ENCODE results near the gene THTPA. TPM values are rescaled to one million over a fixed set of nuclear protein-coding genes. Genes with fewer than 3 reads are reported as not detected.

The THTPA gene
- total and polyA plus RNA-seq, 2 of the 13 experiments (the other 11 are each of a cell fraction or from before 2014, with no cell fraction given), result 7.4 to 8.7 TPM

DNA sequence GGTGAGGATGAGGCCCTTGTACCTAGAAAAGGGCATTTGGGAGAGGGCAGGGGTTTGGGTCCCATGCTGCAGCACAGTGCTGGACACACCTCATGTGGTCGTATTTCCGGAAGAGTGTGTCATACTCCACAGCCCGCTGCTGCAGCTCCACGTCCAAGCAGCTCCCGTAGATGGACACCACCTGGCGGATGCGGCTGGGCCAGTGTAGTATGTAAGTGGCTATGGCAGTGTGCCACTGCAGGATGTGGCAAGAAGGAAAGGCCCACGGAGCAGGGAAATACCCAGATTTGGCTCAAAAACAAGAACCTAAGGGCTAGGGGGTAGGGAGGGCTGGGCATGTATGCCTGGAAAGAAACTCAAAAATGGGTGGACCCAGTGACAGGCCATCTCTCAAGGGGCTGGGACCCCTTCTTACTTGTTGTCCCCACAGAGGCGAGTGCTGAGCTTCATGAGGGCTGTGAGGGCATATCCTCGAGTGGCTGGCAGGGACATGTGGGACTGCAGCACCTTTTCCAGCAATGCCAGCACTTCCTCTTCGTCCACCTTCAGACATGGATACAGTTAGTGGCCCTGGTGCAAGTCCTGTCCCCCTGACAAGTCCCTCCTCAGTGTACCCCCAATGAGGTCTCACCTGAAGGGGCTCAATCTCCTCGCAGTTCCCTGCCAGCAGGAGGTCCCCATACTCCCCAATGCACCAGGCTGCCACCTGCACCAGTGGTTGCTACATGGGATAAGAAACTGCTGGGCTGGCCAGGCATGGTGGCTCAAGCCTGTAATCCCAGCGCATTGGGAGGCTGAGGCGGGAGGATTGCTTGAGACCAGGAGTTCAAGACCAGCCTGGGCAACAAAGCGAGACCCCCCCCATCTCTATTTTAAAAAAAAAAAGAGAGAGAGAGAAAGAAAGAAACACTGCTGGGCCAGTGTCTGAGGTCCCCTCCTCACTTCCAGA lies 6.1 kb downstream of the THTPA start (continued):
- TF ChIP-seq, protein P1, sequence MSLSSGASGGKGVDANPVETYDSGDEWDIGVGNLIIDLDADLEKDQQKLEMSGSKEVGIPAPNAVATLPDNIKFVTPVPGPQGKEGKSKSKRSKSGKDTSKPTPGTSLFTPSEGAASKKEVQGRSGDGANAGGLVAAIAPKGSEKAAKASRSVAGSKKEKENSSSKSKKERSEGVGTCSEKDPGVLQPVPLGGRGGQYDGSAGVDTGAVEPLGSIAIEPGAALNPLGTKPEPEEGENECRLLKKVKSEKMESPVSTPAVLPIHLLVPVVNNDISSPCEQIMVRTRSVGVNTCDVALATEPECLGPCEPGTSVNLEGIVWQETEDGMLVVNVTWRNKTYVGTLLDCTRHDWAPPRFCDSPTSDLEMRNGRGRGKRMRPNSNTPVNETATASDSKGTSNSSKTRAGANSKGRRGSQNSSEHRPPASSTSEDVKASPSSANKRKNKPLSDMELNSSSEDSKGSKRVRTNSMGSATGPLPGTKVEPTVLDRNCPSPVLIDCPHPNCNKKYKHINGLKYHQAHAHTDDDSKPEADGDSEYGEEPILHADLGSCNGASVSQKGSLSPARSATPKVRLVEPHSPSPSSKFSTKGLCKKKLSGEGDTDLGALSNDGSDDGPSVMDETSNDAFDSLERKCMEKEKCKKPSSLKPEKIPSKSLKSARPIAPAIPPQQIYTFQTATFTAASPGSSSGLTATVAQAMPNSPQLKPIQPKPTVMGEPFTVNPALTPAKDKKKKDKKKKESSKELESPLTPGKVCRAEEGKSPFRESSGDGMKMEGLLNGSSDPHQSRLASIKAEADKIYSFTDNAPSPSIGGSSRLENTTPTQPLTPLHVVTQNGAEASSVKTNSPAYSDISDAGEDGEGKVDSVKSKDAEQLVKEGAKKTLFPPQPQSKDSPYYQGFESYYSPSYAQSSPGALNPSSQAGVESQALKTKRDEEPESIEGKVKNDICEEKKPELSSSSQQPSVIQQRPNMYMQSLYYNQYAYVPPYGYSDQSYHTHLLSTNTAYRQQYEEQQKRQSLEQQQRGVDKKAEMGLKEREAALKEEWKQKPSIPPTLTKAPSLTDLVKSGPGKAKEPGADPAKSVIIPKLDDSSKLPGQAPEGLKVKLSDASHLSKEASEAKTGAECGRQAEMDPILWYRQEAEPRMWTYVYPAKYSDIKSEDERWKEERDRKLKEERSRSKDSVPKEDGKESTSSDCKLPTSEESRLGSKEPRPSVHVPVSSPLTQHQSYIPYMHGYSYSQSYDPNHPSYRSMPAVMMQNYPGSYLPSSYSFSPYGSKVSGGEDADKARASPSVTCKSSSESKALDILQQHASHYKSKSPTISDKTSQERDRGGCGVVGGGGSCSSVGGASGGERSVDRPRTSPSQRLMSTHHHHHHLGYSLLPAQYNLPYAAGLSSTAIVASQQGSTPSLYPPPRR (CRISPR knock-in tag; IDR thresholded peaks at IDR 0.05; ENCODE audit: borderline replicate concordance), result no peak
- TF ChIP-seq ZFP41 (CRISPR knock-in tag; IDR thresholded peaks at IDR 0.05; ENCODE audit: borderline replicate concordance) (peak; percentile 62; the same call in 1 of the 2 replicates), PPARG (CRISPR knock-in tag; conservative IDR thresholded peaks at IDR 0.05) (no peak), RBFOX2 (IDR thresholded peaks at IDR 0.05; ENCODE audit: low read depth, low read length) (peak; percentile 56), ZNF788 (CRISPR knock-in tag; IDR thresholded peaks at IDR 0.05; ENCODE audit: borderline replicate concordance) (0 out of 2 replicates have a peak, but pooled peaks have one; percentile 11), ZNF782 (CRISPR knock-in tag; IDR thresholded peaks at IDR 0.05; ENCODE audit: borderline replicate concordance) (peak; percentile 77; the same call in 1 of the 2 replicates), ATF7 (IDR thresholded peaks at IDR 0.05) (no peak), ATF7 (CRISPR knock-in tag; IDR thresholded peaks at IDR 0.05) (peak; percentile 60; the same call in 1 of the 2 replicates), NFIC (IDR thresholded peaks at IDR 0.05; ENCODE audit: low read length) (no peak), AKAP8 (CRISPR knock-in tag; IDR thresholded peaks at IDR 0.05) (peak; percentile 67; the same call in 1 of the 2 replicates), NONO (IDR thresholded peaks at IDR 0.05) (no peak), NONO (CRISPR knock-in tag; conservative IDR thresholded peaks at IDR 0.05) (peak; percentile 41; the same call in 1 of the 2 replicates), ZNF451 (CRISPR knock-in tag; IDR thresholded peaks at IDR 0.05) (no peak; the same call in 1 of the 2 replicates)
- TF ChIP-seq, protein P2, sequence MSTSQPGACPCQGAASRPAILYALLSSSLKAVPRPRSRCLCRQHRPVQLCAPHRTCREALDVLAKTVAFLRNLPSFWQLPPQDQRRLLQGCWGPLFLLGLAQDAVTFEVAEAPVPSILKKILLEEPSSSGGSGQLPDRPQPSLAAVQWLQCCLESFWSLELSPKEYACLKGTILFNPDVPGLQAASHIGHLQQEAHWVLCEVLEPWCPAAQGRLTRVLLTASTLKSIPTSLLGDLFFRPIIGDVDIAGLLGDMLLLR (CRISPR knock-in tag; IDR thresholded peaks at IDR 0.05), result 0 out of 2 replicates have a peak, but pooled peaks have one; percentile 22
- TF ChIP-seq, protein P3, sequence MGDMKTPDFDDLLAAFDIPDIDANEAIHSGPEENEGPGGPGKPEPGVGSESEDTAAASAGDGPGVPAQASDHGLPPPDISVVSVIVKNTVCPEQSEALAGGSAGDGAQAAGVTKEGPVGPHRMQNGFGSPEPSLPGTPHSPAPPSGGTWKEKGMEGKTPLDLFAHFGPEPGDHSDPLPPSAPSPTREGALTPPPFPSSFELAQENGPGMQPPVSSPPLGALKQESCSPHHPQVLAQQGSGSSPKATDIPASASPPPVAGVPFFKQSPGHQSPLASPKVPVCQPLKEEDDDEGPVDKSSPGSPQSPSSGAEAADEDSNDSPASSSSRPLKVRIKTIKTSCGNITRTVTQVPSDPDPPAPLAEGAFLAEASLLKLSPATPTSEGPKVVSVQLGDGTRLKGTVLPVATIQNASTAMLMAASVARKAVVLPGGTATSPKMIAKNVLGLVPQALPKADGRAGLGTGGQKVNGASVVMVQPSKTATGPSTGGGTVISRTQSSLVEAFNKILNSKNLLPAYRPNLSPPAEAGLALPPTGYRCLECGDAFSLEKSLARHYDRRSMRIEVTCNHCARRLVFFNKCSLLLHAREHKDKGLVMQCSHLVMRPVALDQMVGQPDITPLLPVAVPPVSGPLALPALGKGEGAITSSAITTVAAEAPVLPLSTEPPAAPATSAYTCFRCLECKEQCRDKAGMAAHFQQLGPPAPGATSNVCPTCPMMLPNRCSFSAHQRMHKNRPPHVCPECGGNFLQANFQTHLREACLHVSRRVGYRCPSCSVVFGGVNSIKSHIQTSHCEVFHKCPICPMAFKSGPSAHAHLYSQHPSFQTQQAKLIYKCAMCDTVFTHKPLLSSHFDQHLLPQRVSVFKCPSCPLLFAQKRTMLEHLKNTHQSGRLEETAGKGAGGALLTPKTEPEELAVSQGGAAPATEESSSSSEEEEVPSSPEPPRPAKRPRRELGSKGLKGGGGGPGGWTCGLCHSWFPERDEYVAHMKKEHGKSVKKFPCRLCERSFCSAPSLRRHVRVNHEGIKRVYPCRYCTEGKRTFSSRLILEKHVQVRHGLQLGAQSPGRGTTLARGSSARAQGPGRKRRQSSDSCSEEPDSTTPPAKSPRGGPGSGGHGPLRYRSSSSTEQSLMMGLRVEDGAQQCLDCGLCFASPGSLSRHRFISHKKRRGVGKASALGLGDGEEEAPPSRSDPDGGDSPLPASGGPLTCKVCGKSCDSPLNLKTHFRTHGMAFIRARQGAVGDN (CRISPR knock-in tag; IDR thresholded peaks at IDR 0.05), result 0 out of 2 replicates have a peak, but pooled peaks have one; percentile 32
- TF ChIP-seq, protein P4, sequence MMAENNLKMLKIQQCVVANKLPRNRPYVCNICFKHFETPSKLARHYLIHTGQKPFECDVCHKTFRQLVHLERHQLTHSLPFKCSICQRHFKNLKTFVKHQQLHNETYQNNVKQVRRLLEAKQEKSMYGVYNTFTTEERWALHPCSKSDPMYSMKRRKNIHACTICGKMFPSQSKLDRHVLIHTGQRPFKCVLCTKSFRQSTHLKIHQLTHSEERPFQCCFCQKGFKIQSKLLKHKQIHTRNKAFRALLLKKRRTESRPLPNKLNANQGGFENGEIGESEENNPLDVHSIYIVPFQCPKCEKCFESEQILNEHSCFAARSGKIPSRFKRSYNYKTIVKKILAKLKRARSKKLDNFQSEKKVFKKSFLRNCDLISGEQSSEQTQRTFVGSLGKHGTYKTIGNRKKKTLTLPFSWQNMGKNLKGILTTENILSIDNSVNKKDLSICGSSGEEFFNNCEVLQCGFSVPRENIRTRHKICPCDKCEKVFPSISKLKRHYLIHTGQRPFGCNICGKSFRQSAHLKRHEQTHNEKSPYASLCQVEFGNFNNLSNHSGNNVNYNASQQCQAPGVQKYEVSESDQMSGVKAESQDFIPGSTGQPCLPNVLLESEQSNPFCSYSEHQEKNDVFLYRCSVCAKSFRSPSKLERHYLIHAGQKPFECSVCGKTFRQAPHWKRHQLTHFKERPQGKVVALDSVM (CRISPR knock-in tag; IDR thresholded peaks at IDR 0.05), result 0 out of 2 replicates have a peak, but pooled peaks have one; percentile 38

Measured in HepG2 (cell line).